Parathyroid adenoma (tissue), 2 donors: ENCODE measurements around the gene DNAJC25.
"Not testable (repeated sequence)": the region's sequence is repeated elsewhere in the genome, so short reads cannot be mapped to it uniquely, and the experiment has no call there.

Experiments used
- H2AFZ ChIP-seq: fragments of 300-600 bp; sonication (generic); one replicate; pipeline ENCODE4 v1.7.0; 2017; ENCODE audit warnings: antibody characterized with exemption, mild to moderate bottlenecking
- H3K27ac ChIP-seq: fragments of 300-600 bp; sonication (generic); one replicate; pipeline ENCODE4 v1.7.0; 2017
- H3K27me3 ChIP-seq: fragments of 300-600 bp; sonication (generic); one replicate; pipeline ENCODE4 v1.7.0; 2017; ENCODE audit warnings: low read length; ENCODE audit not compliant: control insufficient read depth, insufficient read depth
- H3K36me3 ChIP-seq: fragments of 300-600 bp; sonication (generic); one replicate; pipeline ENCODE4 v1.7.0; 2017; ENCODE audit warnings: low read length; ENCODE audit not compliant: control insufficient read depth, insufficient read depth
- H3K4me1 ChIP-seq: fragments of 300-600 bp; sonication (generic); one replicate; pipeline ENCODE4 v1.7.0; 2017; ENCODE audit warnings: control low read depth
- H3K4me2 ChIP-seq: fragments of 300-600 bp; sonication (generic); one replicate; pipeline ENCODE4 v1.7.0; 2017; ENCODE audit warnings: low read length
- H3K4me3 ChIP-seq: fragments of 300-600 bp; sonication (generic); one replicate; pipeline ENCODE4 v1.7.0; 2017; ENCODE audit warnings: low read depth, low read length
- H3K79me2 ChIP-seq: fragments of 300-600 bp; sonication (generic); one replicate; pipeline ENCODE4 v1.7.0; 2017; ENCODE audit warnings: control low read depth
- H3K9ac ChIP-seq: fragments of 300-600 bp; sonication (generic); one replicate; pipeline ENCODE4 v1.7.0; 2017; ENCODE audit warnings: mild to moderate bottlenecking
- H3K9me3 ChIP-seq: fragments of 300-600 bp; sonication (generic); one replicate; pipeline ENCODE4 v1.7.0; 2017; ENCODE audit warnings: low read length; ENCODE audit not compliant: control insufficient read depth
- CTCF ChIP-seq: fragments of 300-600 bp; sonication (generic); IDR thresholded peaks from one replicate; pipeline ENCODE4 v1.7.0; 2017; ENCODE audit warnings: antibody characterized with exemption, mild to moderate bottlenecking
- donor health status: primary hyperparathyroidism.

Gene DNAJC25

GRCh38 chr9:111668026-111668573 is 37.0 kb downstream of the DNAJC25 start:
- Histone ChIP-seq H3K9ac (no peak overlapping the region), H3K4me3 (no peak overlapping the region), H3K27ac (no peak overlapping the region), H3K4me1 (peaks cover 4% of the 10 kb centered on the region), H3K4me2 (no peak overlapping the region), H2AFZ (no peak overlapping the region), H3K9me3 (no peaks in the 10 kb centered on the region), H3K27me3 (no peaks in the 10 kb centered on the region), H3K36me3 (no peaks in the 10 kb centered on the region), H3K79me2 (peaks cover 4% of the 10 kb centered on the region)
- no peak for TF ChIP-seq CTCF

GRCh38 chr9:111668601-111669000 is 37.5 kb downstream of the DNAJC25 start:
- H3K36me3 ChIP-seq, H3K4me2 ChIP-seq, H3K27ac ChIP-seq, H3K4me3 ChIP-seq, H3K9ac ChIP-seq, H3K27me3 ChIP-seq, H2AFZ ChIP-seq, H3K4me1 ChIP-seq, H3K79me2 ChIP-seq, H3K9me3 ChIP-seq: not testable (repeated sequence)

GRCh38 chr9:111674319-111674718 is 43.2 kb downstream of the DNAJC25 start:
- H3K79me2 ChIP-seq = no peaks in the 10 kb centered on the region
- H3K27ac ChIP-seq = no peak overlapping the region
- H3K36me3 ChIP-seq = no peaks in the 10 kb centered on the region
- no peaks in the 10 kb centered on the region for H3K9me3 ChIP-seq
- H3K27me3 ChIP-seq = no peaks in the 10 kb centered on the region
- H3K4me1 ChIP-seq = no peaks in the 10 kb centered on the region
- no peak overlapping the region for H2AFZ ChIP-seq
- no peak overlapping the region for H3K4me3 ChIP-seq
- no peak for TF ChIP-seq CTCF
- H3K9ac ChIP-seq = no peak overlapping the region
- H3K4me2 ChIP-seq = no peak overlapping the region

- H3K4me3 ChIP-seq = no peak overlapping the region
- H3K9me3 ChIP-seq = no peaks in the 10 kb centered on the region
- no peak overlapping the region for H3K27ac ChIP-seq
- TF ChIP-seq CTCF = no peak
- H3K36me3 ChIP-seq = no peaks in the 10 kb centered on the region
- H3K4me2 ChIP-seq = no peak overlapping the region
- H3K79me2 ChIP-seq = no peaks in the 10 kb centered on the region
- no peak overlapping the region for H3K9ac ChIP-seq
- no peak overlapping the region for H2AFZ ChIP-seq
- no peaks in the 10 kb centered on the region for H3K4me1 ChIP-seq
- no peaks in the 10 kb centered on the region for H3K27me3 ChIP-seq
These were observed 45.0 kb downstream of the DNAJC25 start for GRCh38 chr9:111676116-111676515.

- Histone ChIP-seq H3K4me2 (no peak overlapping the region), H3K9me3 (no peaks in the 10 kb centered on the region), H3K4me3 (no peak overlapping the region), H2AFZ (no peak overlapping the region), H3K79me2 (no peaks in the 10 kb centered on the region), H3K27me3 (no peaks in the 10 kb centered on the region), H3K27ac (no peak overlapping the region), H3K4me1 (no peaks in the 10 kb centered on the region), H3K36me3 (no peaks in the 10 kb centered on the region), H3K9ac (no peak overlapping the region)
- no peak for TF ChIP-seq CTCF
These were observed 47.2 kb downstream of the DNAJC25 start for GRCh38 chr9:111678293-111678692.
